Measurements from ENCODE around the gene APOD. TPM values are rescaled to one million over a fixed set of nuclear protein-coding genes. Genes with fewer than 3 reads are reported as not detected.
"Not testable (repeated sequence)": the region's sequence is repeated elsewhere in the genome, so short reads cannot be mapped to it uniquely, and the experiment has no call there.

APOD gene
- total RNA-seq, 4 donors from 2014 or later: 8.5 to 924 (median 281) TPM

DNA sequence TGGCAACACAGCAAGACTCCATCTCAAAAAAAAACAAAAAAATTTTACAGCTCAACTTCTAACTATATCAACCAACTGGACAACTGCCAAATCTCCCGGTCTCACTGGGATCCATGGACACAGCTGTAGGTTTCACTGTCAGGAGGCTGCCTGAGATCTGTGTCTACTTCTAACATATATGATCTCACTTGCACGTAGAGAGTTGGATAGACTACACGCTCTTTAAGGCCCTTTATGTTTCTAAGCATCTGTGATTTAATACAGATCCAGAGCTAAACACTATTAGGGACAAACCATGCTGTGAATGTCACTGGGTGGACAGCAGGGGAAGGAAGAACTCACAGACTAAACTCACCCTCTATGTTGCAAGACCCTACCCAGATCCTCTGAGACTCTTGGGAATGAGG lies 13.0 kb upstream of the APOD start:
- H3K4me1 ChIP-seq: no peaks in the 10 kb centered on the region
- H3K27me3 ChIP-seq: no peaks in the 10 kb centered on the region
- TF ChIP-seq, protein P1, sequence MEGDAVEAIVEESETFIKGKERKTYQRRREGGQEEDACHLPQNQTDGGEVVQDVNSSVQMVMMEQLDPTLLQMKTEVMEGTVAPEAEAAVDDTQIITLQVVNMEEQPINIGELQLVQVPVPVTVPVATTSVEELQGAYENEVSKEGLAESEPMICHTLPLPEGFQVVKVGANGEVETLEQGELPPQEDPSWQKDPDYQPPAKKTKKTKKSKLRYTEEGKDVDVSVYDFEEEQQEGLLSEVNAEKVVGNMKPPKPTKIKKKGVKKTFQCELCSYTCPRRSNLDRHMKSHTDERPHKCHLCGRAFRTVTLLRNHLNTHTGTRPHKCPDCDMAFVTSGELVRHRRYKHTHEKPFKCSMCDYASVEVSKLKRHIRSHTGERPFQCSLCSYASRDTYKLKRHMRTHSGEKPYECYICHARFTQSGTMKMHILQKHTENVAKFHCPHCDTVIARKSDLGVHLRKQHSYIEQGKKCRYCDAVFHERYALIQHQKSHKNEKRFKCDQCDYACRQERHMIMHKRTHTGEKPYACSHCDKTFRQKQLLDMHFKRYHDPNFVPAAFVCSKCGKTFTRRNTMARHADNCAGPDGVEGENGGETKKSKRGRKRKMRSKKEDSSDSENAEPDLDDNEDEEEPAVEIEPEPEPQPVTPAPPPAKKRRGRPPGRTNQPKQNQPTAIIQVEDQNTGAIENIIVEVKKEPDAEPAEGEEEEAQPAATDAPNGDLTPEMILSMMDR (IDR thresholded peaks at IDR 0.05): no peak
- no peak for TF ChIP-seq POLR2A (IDR thresholded peaks at IDR 0.05)
- no peaks in the 10 kb centered on the region for H3K9me3 ChIP-seq
- H3K27ac ChIP-seq: no peak overlapping the region
- DNase-seq: no peak
- intact Hi-C loops (cut with DNase I; ENCODE audit: low total_unique reads): no loop called here
- no peak overlapping the region for H3K4me3 ChIP-seq
- no peaks in the 10 kb centered on the region for H3K36me3 ChIP-seq

DNA sequence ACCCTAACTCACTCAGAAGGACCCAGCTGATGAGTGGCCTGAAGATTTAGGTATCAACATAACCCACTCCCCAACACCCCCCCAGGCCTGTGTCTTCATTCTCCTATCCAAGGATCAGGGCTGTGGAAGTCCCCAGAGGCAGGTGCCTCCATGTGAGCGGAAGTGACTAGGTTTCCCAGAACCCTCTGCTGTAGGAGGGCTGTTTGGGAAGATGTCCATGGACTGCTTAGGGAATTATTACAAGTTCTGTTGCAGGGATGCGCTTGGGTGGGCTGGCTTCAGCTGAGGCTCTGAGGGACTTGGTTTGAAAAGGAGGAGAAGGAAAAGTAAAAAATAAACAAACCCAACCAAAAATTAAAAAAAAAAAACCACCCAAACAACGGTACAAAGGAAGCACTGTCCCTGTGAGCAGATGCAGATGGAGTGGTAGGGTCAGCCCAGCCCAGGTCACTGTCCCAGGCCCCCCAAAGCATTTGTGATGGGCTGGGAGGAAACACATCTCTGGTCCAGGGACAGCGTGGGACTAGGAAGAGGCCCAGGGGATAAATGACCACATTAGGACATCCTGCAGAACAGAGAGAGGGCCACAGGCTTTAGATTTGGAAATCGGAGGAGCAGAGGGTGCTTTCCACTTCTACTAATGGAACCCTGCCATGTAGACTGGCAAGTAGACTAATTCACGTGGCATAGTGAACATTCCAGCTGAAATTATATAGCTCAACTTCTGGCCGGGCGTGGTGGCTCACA lies 12.2 kb upstream of the APOD start:
- TF ChIP-seq, protein P1 (IDR thresholded peaks at IDR 0.05): no peak
- no peak for TF ChIP-seq POLR2A (IDR thresholded peaks at IDR 0.05)
- intact Hi-C loops (cut with DNase I; ENCODE audit: low total_unique reads): no loop called here
- Histone ChIP-seq H3K27me3 (no peaks in the 10 kb centered on the region), H3K4me3 (no peak overlapping the region), H3K4me1 (no peaks in the 10 kb centered on the region), H3K36me3 (no peaks in the 10 kb centered on the region), H3K27ac (no peak overlapping the region), H3K9me3 (no peaks in the 10 kb centered on the region)
- no peak for DNase-seq

DNA sequence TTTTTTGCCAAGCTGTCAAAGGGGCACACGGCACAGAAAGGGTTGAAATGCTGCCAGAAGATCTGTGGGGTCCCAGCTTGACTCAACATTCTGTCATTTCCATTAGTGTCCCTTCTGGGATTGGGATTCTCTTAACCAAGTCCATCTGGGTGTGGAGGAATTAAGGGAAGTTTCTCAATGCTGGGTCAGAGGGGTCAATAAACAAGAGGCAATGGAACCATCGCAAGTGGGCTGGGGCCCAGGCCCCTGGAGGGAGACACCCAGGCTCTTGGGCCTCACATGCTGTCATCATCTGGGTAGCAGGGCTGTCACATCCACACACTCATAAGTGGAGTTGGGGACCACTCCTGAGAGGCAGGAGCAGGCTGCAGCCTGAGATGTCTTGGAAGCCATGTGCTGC lies 8.1 kb upstream of the APOD start:
- TF ChIP-seq POLR2A (IDR thresholded peaks at IDR 0.05): no peak
- TF ChIP-seq, protein P1 (IDR thresholded peaks at IDR 0.05): no peak
- Histone ChIP-seq H3K27ac (peak overlapping the region in 1 of 2 donors; percentile 60), H3K27me3 (no peaks in the 10 kb centered on the region), H3K36me3 (no peaks in the 10 kb centered on the region), H3K4me3 (no peak overlapping the region), H3K9me3 (no peaks in the 10 kb centered on the region), H3K4me1 (no peaks in the 10 kb centered on the region)
- intact Hi-C loops (cut with DNase I; ENCODE audit: low total_unique reads): no loop called here
- DNase-seq: no peak

DNA sequence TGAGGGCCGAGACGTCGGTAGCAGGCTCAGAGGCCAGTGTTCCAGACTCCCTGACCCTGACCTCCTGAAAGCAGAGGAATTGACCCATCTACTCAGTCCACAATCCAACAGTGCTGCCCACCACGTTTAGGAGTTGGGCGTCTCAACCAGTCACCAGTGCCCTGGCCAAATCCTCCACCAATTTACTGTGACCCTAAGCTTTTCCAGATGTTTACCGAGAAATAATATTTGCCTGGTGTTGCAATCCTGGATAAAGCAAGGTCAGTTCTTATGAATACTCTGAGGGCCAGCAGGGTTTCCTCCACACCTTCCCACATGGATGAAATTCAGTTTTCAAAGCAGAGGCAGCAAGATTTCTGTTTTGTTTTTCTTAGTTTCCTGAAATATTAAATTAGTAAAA lies 7.5 kb upstream of the APOD start:
- DNase-seq: no peak
- H3K9me3 ChIP-seq: no peaks in the 10 kb centered on the region
- no peaks in the 10 kb centered on the region for H3K27me3 ChIP-seq
- intact Hi-C loops (cut with DNase I; ENCODE audit: low total_unique reads): no loop called here
- H3K36me3 ChIP-seq: no peaks in the 10 kb centered on the region
- TF ChIP-seq, protein P1 (IDR thresholded peaks at IDR 0.05): no peak
- TF ChIP-seq POLR2A (IDR thresholded peaks at IDR 0.05): no peak
- H3K4me1 ChIP-seq: no peaks in the 10 kb centered on the region
- H3K27ac ChIP-seq: peak overlapping the region in 1 of 2 donors; percentile 60
- no peak overlapping the region for H3K4me3 ChIP-seq

DNA sequence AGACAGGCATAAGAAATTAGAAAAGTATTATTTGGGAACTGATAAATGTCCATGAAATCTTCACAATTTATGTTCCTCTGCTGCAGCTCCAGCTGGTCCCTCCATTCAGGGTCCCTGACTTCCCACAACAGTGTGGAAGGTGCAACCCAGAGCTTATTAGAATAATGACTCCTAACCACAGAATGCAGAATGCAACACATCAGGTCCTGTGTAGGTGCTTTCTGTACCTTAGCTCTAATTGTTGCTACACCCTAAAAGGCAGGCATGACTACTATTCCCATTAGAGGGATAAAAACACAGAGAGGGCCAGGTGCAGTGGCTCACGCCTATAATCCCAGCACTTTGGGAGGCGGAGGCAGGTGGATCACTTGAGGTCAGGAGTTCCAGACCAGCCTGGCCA lies 6.6 kb upstream of the APOD start:
- H3K9me3 ChIP-seq; intact Hi-C loops (cut with DNase I; ENCODE audit: low total_unique reads); H3K27me3 ChIP-seq; H3K4me3 ChIP-seq; DNase-seq; H3K4me1 ChIP-seq; H3K36me3 ChIP-seq: not testable (repeated sequence)
- peak overlapping the region in 1 of 2 donors; percentile 60 for H3K27ac ChIP-seq

DNA sequence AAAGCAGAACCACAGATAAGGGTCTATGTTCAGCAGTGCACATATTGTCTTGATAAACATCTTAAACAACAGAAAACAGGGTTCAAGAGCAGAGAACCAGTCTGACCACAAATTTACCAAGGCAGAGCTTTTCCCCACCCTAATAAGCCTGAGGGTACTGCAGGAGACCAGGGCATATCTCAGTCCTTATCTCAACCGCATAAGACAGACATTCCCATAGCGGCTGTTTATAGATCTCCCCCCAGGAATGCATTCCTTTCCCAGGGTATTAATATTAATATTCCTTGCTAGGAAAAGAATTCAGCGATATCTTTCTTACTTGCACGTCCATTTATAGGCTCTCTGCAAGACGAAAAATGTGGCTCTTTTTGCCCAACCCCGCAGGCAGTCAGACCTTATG lies 6.1 kb upstream of the APOD start:
- H3K4me3 ChIP-seq; H3K27me3 ChIP-seq; intact Hi-C loops (cut with DNase I; ENCODE audit: low total_unique reads); DNase-seq; H3K9me3 ChIP-seq; H3K27ac ChIP-seq; H3K36me3 ChIP-seq; H3K4me1 ChIP-seq: not testable (repeated sequence)
